HG02798 (cell line): ENCODE results near the gene EME1.
"Not testable (repeated sequence)": the region's sequence is repeated elsewhere in the genome, so short reads cannot be mapped to it uniquely, and the experiment has no call there.

ENCODE experiments used
- ATAC-seq: cut with Tn5 transposase; IDR thresholded peaks from one replicate; pipeline ENCODE4 v1.9.1; 2021; ENCODE audit warnings: mild to moderate bottlenecking; ENCODE audit not compliant: unreplicated experiment, poor library complexity

Gene EME1

GRCh38 chr17:50389534-50389933 is 16.5 kb downstream of the EME1 start:
- ATAC-seq = no peak

GRCh38 chr17:50392621-50393020 is 19.6 kb downstream of the EME1 start:
- no peak for ATAC-seq

- ATAC-seq = no peak
These were observed 20.7 kb downstream of the EME1 start for GRCh38 chr17:50393700-50394099.

GRCh38 chr17:50394711-50395110 is 21.7 kb downstream of the EME1 start:
- no peak for ATAC-seq

GRCh38 chr17:50396261-50397110 is 23.5 kb downstream of the EME1 start:
- ATAC-seq = no peak

GRCh38 chr17:50397111-50397918 is 24.3 kb downstream of the EME1 start, which contains the start of gene LRRC59:
Gene LRRC59, minus strand, starts transcription at chr17:50397523. Its CDS starts 206 bp downstream, at chr17:50397317.
- ATAC-seq = peak; percentile 99

- ATAC-seq = no peak
These were observed 24.9 kb downstream of the EME1 start for GRCh38 chr17:50397919-50398285.

- ATAC-seq = not testable (repeated sequence)
These were observed 25.6 kb downstream of the EME1 start for GRCh38 chr17:50398672-50399071.

- not testable (repeated sequence) for ATAC-seq
These were observed 26.6 kb downstream of the EME1 start for GRCh38 chr17:50399591-50399990.

- ATAC-seq = not testable (repeated sequence)
These were observed 32.3 kb downstream of the EME1 start for GRCh38 chr17:50405351-50405750.

GRCh38 chr17:50406578-50406977 is 33.5 kb downstream of the EME1 start:
- no peak for ATAC-seq

- ATAC-seq = no peak
These were observed 34.9 kb downstream of the EME1 start for GRCh38 chr17:50407921-50408320.

- no peak for ATAC-seq
These were observed 39.2 kb downstream of the EME1 start for GRCh38 chr17:50412188-50412732.

GRCh38 chr17:50414808-50415207 is 41.8 kb downstream of the EME1 start:
- no peak for ATAC-seq

- not testable (repeated sequence) for ATAC-seq
These were observed 46.5 kb downstream of the EME1 start for GRCh38 chr17:50419577-50419976.

- ATAC-seq = no peak
These were observed 47.5 kb downstream of the EME1 start for GRCh38 chr17:50420419-50421112.

GRCh38 chr17:50421308-50422051 is 48.5 kb downstream of the EME1 start:
- ATAC-seq = no peak

- ATAC-seq = no peak
These were observed 49.7 kb downstream of the EME1 start for GRCh38 chr17:50422738-50423137.

GRCh38 chr17:50423553-50424159 is 50.6 kb downstream of the EME1 start:
- no peak for ATAC-seq
